Parathyroid adenoma (tissue), 2 donors: ENCODE data around the gene WDR5.

Experiments used
- H2AFZ ChIP-seq: fragments of 300-600 bp; sonication (generic); one replicate; pipeline ENCODE4 v1.7.0; 2017; ENCODE audit warnings: antibody characterized with exemption, mild to moderate bottlenecking
- H3K27ac ChIP-seq: fragments of 300-600 bp; sonication (generic); one replicate; pipeline ENCODE4 v1.7.0; 2017
- H3K27me3 ChIP-seq: fragments of 300-600 bp; sonication (generic); one replicate; pipeline ENCODE4 v1.7.0; 2017; ENCODE audit warnings: low read length; ENCODE audit not compliant: control insufficient read depth, insufficient read depth
- H3K36me3 ChIP-seq: fragments of 300-600 bp; sonication (generic); one replicate; pipeline ENCODE4 v1.7.0; 2017; ENCODE audit warnings: low read length; ENCODE audit not compliant: control insufficient read depth, insufficient read depth
- H3K4me1 ChIP-seq: fragments of 300-600 bp; sonication (generic); one replicate; pipeline ENCODE4 v1.7.0; 2017; ENCODE audit warnings: control low read depth
- H3K4me2 ChIP-seq: fragments of 300-600 bp; sonication (generic); one replicate; pipeline ENCODE4 v1.7.0; 2017; ENCODE audit warnings: low read length
- H3K4me3 ChIP-seq: fragments of 300-600 bp; sonication (generic); one replicate; pipeline ENCODE4 v1.7.0; 2017; ENCODE audit warnings: low read depth, low read length
- H3K79me2 ChIP-seq: fragments of 300-600 bp; sonication (generic); one replicate; pipeline ENCODE4 v1.7.0; 2017; ENCODE audit warnings: control low read depth
- H3K9ac ChIP-seq: fragments of 300-600 bp; sonication (generic); one replicate; pipeline ENCODE4 v1.7.0; 2017; ENCODE audit warnings: mild to moderate bottlenecking
- H3K9me3 ChIP-seq: fragments of 300-600 bp; sonication (generic); one replicate; pipeline ENCODE4 v1.7.0; 2017; ENCODE audit warnings: low read length; ENCODE audit not compliant: control insufficient read depth
- TF ChIP-seq, protein P1 (sequence below): fragments of 300-600 bp; sonication (generic); IDR thresholded peaks from one replicate; pipeline ENCODE4 v1.7.0; 2017; ENCODE audit warnings: antibody characterized with exemption, mild to moderate bottlenecking
- donor health status: primary hyperparathyroidism.

Gene WDR5

GRCh38 chr9:134177186-134177585 is 41.3 kb downstream of the WDR5 start:
- Histone ChIP-seq H3K27ac (no peak overlapping the region), H3K9ac (no peak overlapping the region), H3K4me3 (no peak overlapping the region), H3K4me2 (no peak overlapping the region), H3K4me1 (no peaks in the 10 kb centered on the region), H2AFZ (no peak overlapping the region), H3K27me3 (no peaks in the 10 kb centered on the region), H3K9me3 (no peaks in the 10 kb centered on the region), H3K36me3 (no peaks in the 10 kb centered on the region), H3K79me2 (no peaks in the 10 kb centered on the region)
- TF ChIP-seq, protein P1, sequence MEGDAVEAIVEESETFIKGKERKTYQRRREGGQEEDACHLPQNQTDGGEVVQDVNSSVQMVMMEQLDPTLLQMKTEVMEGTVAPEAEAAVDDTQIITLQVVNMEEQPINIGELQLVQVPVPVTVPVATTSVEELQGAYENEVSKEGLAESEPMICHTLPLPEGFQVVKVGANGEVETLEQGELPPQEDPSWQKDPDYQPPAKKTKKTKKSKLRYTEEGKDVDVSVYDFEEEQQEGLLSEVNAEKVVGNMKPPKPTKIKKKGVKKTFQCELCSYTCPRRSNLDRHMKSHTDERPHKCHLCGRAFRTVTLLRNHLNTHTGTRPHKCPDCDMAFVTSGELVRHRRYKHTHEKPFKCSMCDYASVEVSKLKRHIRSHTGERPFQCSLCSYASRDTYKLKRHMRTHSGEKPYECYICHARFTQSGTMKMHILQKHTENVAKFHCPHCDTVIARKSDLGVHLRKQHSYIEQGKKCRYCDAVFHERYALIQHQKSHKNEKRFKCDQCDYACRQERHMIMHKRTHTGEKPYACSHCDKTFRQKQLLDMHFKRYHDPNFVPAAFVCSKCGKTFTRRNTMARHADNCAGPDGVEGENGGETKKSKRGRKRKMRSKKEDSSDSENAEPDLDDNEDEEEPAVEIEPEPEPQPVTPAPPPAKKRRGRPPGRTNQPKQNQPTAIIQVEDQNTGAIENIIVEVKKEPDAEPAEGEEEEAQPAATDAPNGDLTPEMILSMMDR = no peak

DNA sequence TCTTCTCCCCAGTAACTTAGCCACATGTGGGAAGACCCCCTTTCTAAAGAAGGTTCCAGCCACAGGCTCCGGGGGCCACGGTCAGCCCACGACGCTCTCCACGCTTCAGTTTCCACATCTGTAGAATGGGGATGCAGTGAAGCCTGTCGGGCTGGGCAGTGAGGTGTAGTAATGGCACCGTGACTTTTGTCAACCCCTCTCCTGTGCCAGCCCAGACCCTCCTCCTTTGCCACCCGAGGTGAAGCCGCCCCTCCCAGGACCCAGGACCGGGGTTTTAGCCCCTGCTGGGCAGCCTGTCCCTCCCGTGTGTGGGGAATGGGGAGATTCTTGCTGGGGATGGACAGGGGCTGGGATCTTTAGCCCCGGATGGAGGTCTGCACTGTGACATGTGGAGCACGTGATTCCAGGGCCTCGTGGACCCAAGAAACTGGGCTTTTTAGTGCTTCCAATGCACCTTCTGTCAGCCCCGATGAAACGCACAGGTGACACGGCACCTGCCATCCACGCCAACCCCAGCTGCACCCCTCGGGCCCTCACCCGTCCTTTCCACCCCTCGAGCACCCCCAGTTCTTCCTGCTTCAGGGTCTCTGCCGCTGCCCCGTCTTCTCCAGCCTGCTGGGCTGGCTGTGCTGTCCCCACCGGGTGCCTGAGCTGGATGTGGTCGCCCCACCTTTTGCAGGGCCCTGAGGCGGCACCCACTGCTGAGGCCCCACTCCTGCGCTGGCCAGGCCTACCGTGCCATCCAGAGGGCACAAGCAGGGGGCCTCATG is 41.9 kb downstream of the WDR5 start:
- no peaks in the 10 kb centered on the region for H3K4me1 ChIP-seq
- H3K9ac ChIP-seq = no peak overlapping the region
- no peak overlapping the region for H3K4me3 ChIP-seq
- no peak overlapping the region for H3K27ac ChIP-seq
- H3K9me3 ChIP-seq = no peaks in the 10 kb centered on the region
- no peak overlapping the region for H3K4me2 ChIP-seq
- no peak overlapping the region for H2AFZ ChIP-seq
- no peaks in the 10 kb centered on the region for H3K79me2 ChIP-seq
- no peaks in the 10 kb centered on the region for H3K36me3 ChIP-seq
- TF ChIP-seq, protein P1 = no peak
- no peaks in the 10 kb centered on the region for H3K27me3 ChIP-seq

DNA sequence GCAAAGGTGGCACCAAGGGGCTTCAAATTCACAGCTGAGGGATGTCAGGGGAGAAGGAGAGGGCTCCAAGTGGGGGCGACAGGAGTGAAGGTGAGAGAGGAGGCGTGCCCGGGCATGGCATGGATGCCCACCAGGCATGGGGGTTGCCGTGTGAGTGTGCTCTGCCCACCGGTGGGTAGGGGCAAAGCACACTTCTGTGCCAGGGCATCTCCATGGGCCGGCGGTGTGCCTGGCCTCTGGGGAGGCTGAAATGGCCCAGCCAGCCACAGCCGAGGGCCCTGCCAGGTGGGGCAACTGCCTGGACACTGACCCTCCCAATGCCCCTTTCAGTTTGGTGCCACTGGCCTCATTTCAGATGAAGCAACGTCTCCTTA is 42.5 kb downstream of the WDR5 start:
- no peak overlapping the region for H3K27ac ChIP-seq
- H3K9ac ChIP-seq = no peak overlapping the region
- no peaks in the 10 kb centered on the region for H3K4me1 ChIP-seq
- no peak overlapping the region for H3K4me2 ChIP-seq
- H3K36me3 ChIP-seq = no peaks in the 10 kb centered on the region
- TF ChIP-seq, protein P1 = no peak
- no peaks in the 10 kb centered on the region for H3K27me3 ChIP-seq
- H2AFZ ChIP-seq = no peak overlapping the region
- H3K9me3 ChIP-seq = no peaks in the 10 kb centered on the region
- no peak overlapping the region for H3K4me3 ChIP-seq
- H3K79me2 ChIP-seq = no peaks in the 10 kb centered on the region

DNA sequence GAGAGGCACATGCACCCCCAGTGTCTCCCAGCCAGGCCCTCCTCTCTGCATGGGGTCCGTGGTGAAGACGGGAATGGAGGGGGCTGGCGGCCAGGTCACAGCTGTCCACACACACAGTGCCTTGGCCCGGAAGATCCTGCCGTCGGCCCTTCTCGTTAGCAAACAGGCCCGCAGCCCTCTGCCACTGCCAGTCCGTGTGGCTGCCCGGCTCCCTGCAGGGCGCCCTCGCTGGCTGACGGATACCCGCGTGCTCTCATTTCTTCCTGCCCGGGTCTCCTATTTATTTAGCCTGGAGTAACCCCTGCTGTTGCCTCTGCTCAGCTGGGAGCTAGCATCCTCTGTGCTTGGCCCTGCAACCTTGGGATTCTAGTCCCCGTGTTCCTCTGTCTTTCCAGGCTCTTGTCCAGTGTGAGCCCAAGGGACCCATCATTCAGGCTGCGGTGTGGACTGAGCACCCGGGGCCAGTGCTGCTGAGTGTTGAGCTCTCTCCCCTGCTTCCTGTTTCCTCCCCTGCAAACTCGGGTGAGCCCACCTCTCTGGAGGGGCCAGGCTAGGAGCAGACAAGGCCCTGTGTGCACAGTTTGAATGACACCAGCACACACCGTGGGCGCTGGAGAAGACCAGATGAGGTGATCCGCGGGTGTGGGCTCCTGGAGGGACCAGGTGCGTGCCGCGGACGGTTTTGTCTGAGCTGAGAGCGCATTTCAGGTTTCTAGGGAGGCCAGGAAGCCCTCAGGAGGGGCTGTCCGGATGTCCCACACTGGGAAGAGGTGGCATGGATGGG is 43.1 kb downstream of the WDR5 start:
- H3K4me1 ChIP-seq = no peaks in the 10 kb centered on the region
- H3K79me2 ChIP-seq = no peaks in the 10 kb centered on the region
- no peaks in the 10 kb centered on the region for H3K27me3 ChIP-seq
- H2AFZ ChIP-seq = no peak overlapping the region
- no peaks in the 10 kb centered on the region for H3K36me3 ChIP-seq
- H3K4me2 ChIP-seq = no peak overlapping the region
- no peaks in the 10 kb centered on the region for H3K9me3 ChIP-seq
- H3K4me3 ChIP-seq = no peak overlapping the region
- H3K27ac ChIP-seq = no peak overlapping the region
- H3K9ac ChIP-seq = no peak overlapping the region
- TF ChIP-seq, protein P1 = no peak
